GM21526 (cell line): ENCODE measurements around the gene MYO1C.
"Not testable (repeated sequence)": the region's sequence is repeated elsewhere in the genome, so short reads cannot be mapped to it uniquely, and the experiment has no call there.

ENCODE experiments used
- ATAC-seq: cut with Tn5 transposase; IDR thresholded peaks from one replicate; pipeline ENCODE4 v1.9.1; 2021; ENCODE audit warnings: moderate library complexity; ENCODE audit not compliant: unreplicated experiment, low FRiP score

The MYO1C gene

GRCh38 chr17:1434150-1434549 is 58.3 kb downstream of the MYO1C start:
- no peak for ATAC-seq

GRCh38 chr17:1431631-1432104 is 60.8 kb downstream of the MYO1C start:
- no peak for ATAC-seq

- ATAC-seq = no peak
Measured at GRCh38 chr17:1423456-1424135, 68.9 kb downstream of the MYO1C start.

- no peak for ATAC-seq
Measured at GRCh38 chr17:1422885-1423284, 69.6 kb downstream of the MYO1C start.

- ATAC-seq = no peak
Measured at GRCh38 chr17:1421470-1421869, 71.0 kb downstream of the MYO1C start.

GRCh38 chr17:1420981-1421380 is 71.5 kb downstream of the MYO1C start:
- ATAC-seq = no peak

- no peak for ATAC-seq
Measured at GRCh38 chr17:1420163-1420562, 72.3 kb downstream of the MYO1C start.

GRCh38 chr17:1418476-1418875 is 74.0 kb downstream of the MYO1C start:
- not testable (repeated sequence) for ATAC-seq

GRCh38 chr17:1416414-1416813 is 76.1 kb downstream of the MYO1C start:
- no peak for ATAC-seq

GRCh38 chr17:1414634-1415033 is 77.9 kb downstream of the MYO1C start:
- ATAC-seq = no peak
